NCI-H1105 (cell line): Measurements from ENCODE around the gene SIRPB1.
"Not testable (repeated sequence)": the region's sequence is repeated elsewhere in the genome, so short reads cannot be mapped to it uniquely, and the experiment has no call there.

Experiments used
- DNase-seq: peaks from one replicate; lab custom pipeline; 2025; lab: John Stamatoyannopoulos, UW

SIRPB1 gene

DNA sequence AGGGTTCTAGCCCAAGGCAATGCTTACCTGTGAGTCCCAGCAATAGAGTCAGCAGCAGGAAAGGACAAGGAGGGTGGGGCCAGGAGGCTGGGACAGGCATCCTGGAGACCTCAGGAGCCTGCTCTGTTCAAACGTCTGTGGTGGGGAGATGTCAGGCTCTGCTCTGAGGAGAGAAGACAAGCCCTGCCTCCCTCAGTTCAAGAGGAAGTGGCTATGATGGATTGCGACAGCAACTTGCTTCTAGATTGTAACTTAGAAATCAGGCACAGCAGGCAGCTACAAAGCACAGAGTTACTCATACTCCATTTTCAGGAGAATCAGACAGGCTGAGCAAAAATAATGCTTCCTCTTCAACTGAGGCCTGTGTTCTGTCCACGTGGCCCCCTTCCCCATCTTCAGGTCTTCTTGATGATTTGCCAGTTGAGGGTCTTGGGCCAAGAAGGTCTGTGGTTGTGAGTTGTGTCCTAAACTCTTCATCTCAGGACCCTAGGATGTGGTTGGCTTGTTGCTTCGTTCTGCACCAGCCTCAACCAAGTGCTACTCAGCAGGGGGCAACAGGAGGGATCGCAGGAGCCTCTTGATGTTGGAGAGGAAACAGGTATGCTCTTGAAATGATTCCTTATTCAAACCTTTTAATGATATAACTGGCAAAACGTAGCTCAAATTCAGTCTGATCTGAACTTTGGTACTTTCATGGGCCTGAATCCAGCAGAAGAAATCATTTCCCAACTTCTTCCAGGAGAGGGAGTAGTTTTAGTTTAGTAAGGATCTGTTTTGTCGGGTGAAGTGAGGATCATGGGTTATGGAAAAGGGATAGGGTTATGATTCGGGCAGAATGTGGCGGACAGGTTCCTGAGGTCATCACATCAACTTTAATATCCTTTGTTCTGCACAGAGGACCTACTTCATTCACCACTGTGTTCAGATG, 31.0 kb downstream of the SIRPB1 start:
- no peak for DNase-seq

DNA sequence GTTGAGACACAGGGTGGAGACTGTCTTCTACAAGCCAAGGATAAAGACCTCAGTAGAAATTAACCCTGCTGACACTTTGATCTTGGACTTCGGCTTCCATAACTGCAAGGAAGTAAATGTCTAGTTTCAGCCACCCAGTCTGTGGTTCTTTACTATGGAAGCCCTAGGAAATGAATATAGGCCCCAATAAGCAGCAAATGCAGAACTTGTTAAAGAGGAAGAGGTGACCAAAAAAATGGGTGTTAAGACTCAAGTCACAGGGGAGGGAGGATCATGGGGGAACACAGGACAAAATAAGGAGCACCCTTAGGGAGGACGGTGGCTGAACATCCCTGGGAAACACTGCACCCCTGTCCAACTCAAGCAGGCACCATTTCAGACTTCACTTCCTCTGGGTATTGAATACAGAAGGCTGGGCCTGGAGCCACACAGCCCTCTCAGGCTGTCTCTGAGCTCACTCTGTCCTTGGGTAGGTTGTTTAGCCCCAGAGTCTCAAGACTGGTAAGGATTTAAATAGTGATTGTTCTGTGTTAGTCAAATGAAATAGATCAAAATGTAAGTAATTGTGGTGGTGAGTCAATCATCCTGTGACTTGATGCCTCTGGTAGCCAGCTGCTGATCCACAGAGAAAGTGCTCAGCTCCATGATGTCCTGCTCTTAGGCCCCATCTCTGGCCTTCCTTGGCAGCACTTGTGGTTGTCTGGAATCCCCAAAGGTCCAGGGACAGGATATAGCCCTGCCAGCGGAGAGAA, 31.9 kb downstream of the SIRPB1 start:
- DNase-seq, result no peak

DNA sequence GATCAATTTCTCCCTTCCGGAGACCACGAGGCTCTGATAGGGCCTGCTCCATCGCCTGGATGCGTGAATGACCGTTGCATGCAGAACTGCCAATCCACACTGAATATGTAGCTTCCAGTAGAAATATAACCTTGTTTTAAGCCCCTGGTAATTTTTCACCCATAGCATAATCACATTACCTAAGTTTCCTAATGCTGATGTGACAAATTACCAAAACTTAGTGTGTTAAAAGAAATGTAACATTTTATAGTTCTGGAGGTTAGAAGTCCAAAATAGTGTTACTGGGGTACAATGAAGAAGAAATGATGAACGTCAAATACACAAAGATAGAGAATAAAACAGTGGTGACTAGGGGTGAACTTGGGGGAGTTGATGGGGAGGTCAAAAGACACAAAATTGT, 40.3 kb downstream of the SIRPB1 start:
- no peak for DNase-seq

DNA sequence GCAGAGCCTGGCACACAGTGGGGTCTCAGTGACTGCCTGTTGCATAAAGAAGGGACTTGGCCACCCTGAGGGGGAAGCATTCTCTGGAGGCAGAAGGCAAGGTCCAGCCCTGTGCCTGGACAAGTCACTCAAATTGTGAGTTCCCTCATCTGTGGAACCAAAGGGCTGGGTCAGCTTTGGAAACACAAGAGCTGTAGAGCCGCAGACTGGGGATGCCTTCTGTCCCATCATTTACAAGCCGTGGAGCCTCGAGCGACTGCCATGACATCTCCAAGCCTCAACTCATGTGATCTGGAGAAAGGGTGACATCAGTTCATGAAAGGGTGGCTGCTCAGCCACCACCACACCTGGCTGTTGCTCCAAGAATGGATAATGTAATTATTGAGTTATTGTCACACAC, 41.9 kb downstream of the SIRPB1 start:
- no peak for DNase-seq

DNA sequence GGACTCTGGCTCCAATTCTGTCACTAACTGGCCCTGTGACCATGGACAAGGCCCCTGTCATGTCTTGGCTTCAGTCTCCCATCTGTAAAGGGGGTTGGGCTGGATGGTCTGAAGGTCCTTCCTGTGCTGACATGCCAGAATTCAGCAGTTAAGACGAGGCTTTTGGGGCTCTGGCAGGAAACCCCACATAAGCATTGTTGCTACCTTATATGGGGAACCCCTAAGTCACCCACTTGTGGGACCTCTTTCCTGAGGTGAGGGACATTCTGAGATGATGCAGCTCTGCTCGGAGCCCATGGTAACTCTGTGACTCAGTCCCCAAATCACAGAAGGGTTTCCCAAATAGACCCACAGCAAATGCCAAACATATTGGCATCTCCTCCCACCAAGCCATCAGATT, 42.5 kb downstream of the SIRPB1 start:
- not testable (repeated sequence) for DNase-seq

DNA sequence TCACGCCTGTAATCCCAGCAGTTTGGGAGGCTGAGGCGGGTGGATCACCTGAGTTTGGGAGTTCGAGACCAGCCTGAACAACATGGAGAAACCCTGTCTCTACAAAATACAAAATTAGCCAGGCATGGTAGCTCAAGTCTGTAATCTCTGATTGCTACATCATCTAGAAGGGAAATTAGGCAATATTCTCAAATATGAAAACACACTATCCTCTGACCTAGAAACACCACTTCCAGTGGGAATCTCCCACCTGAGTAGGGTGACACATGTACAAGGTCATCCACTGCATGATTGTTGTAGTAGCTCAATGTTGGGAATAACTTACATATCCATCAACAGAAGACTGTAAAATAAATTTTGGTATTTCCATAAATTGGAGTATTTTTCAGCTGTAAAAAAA, 43.2 kb downstream of the SIRPB1 start:
- no peak for DNase-seq

DNA sequence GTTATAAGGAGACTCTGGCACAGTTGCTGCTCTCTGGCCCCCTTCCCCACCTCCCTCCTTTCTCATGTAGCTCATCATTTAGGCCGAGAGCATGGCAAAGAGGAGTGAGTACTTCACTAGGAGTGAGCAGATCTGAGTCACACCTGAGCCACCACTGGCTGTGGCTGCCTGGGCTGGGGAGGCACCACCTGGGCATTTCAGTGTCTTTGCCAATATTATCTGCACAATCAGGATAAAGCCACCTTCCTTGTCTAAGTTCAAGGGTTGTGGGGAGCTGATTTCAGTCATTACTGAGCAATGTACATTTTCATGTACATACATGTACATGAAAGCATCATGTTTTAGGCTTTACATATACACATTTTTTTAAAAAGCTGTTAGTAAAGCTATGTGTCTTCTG, 43.8 kb downstream of the SIRPB1 start:
- not testable (repeated sequence) for DNase-seq

DNA sequence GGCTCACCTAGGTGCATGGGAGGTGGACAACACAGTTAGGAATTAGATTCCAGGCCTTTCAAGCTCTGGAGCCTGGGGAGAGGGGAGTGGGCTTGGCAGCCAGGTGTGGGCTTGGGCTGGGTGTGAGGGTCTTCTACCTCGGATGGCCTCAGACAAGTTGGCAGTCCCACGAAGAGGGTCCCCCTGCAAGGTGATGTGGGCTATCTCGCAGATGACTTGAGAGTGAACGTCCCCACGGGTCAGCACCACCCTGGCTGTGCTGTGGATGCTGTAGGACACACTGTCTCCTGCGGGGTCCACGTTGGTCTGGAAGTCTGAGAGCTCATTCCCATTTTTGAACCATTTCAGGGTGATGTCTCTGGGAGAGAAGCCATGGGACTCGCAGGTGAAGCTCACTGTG, 48.2 kb downstream of the SIRPB1 start:
- not testable (repeated sequence) for DNase-seq
